ENCODE measurements around the gene TBL1X. TPM values are rescaled to one million over a fixed set of nuclear protein-coding genes. Genes with fewer than 3 reads are reported as not detected.

The TBL1X gene
- total and polyA plus RNA-seq, 10 of the 15 experiments (the other 5 are each of a cell fraction or from before 2014, with no cell fraction given), result 4.4 to 26.3 (median 10.6) TPM

GRCh38 chrX:9619581-9619980 is 154.7 kb downstream of the TBL1X start (continued):
- TF ChIP-seq MXI1 (IDR thresholded peaks at IDR 0.05; ENCODE audit: low read depth, low read length) (no peak), YY1 (IDR thresholded peaks at IDR 0.05; ENCODE audit: low read depth, low read length) (no peak), CREB1 (IDR thresholded peaks at IDR 0.05; ENCODE audit: low read depth) (no peak), TBL1XR1 (IDR thresholded peaks at IDR 0.05; ENCODE audit: low read depth, low read length) (no peak)

GRCh38 chrX:9622128-9622527 is 157.3 kb downstream of the TBL1X start:
- TF ChIP-seq CUX1 (IDR thresholded peaks at IDR 0.05; ENCODE audit: insufficient replicate concordance, low read depth, low read length) (no peak), RUNX3 (IDR thresholded peaks at IDR 0.05; ENCODE audit: low read length) (no peak), ZZZ3 (IDR thresholded peaks at IDR 0.05; ENCODE audit: control insufficient read depth, insufficient read length, low read depth) (no peak), BHLHE40 (IDR thresholded peaks at IDR 0.05; ENCODE audit: borderline replicate concordance in 1 of 2, low read depth in 2 of 2, low read length in 1 of 2) (no peak), TAF1 (IDR thresholded peaks at IDR 0.05; ENCODE audit: borderline replicate concordance, low read depth, low read length) (no peak), PKNOX1 (IDR thresholded peaks at IDR 0.05) (no peak), EED (IDR thresholded peaks at IDR 0.05; ENCODE audit: low read depth) (no peak)
- no peaks in the 10 kb centered on the region for H4K20me1 ChIP-seq (ENCODE audit: control insufficient read depth, insufficient read depth)
- H3K36me3 ChIP-seq (ENCODE audit: control insufficient read depth in 2 of 2, insufficient read depth in 2 of 2, low read length in 1 of 2), result no peaks in the 10 kb centered on the region
- SMC1A ChIA-PET (ENCODE audit: uncharacterized antibody, unreplicated experiment), result no interaction called here
- FAIRE-seq (no peak), DNase-seq (ENCODE audit: low read depth, low spot score) (no peak), ATAC-seq (no peak)
- no peak overlapping the region for H3K27ac ChIP-seq (ENCODE audit: control insufficient read depth, insufficient read depth)
- RAD21 ChIA-PET (ENCODE audit: unreplicated experiment), result no interaction called here
- CTCF ChIA-PET, result interaction anchor here (0.6 kb wide), 1 partner anchor 142 kb away, joined by 3 read pairs; no protein-coding TSS in a partner anchor
- POLR2A ChIA-PET, result no interaction called here
- no peak overlapping the region for H3K9ac ChIP-seq (ENCODE audit: control insufficient read depth, insufficient read depth, low read length)
- H2AFZ ChIP-seq (ENCODE audit: control insufficient read depth, low read depth, low read length), result no peak overlapping the region
- in situ Hi-C loops (cut with MboI), result no loop called here
- no peak overlapping the region for H3K4me3 ChIP-seq
- H3K27me3 ChIP-seq (replicated peaks in 1 of 2; ENCODE audit: control insufficient read depth in 2 of 2, insufficient read depth in 2 of 2, low read length in 1 of 2), result no peaks in the 10 kb centered on the region
- intact Hi-C loops (cut with micrococcal nuclease; ENCODE audit: unreplicated experiment), result no loop called here
- no peak overlapping the region for H3K4me2 ChIP-seq (ENCODE audit: control insufficient read depth, insufficient read depth)
- no peaks in the 10 kb centered on the region for H3K4me1 ChIP-seq (ENCODE audit: control insufficient read depth, insufficient read depth, low read length)
- WGBS (ENCODE audit: insufficient coverage, insufficient replicate concordance, low lambda C conversion rate, missing lambda C conversion rate), result 61% methylated on average over 3 of the region's 3 CpGs
- no peaks in the 10 kb centered on the region for H3K9me3 ChIP-seq (replicated peaks; ENCODE audit: control insufficient read depth, insufficient read depth, low read length)
- BruUV-seq (replicated peaks), result no TSS peak
- no peaks in the 10 kb centered on the region for H3K79me2 ChIP-seq (ENCODE audit: control insufficient read depth, insufficient read depth, low read length)

All from GM12878 (cell line).